Upper lobe of left lung (tissue), 4 donors: Measurements from ENCODE around the gene CCDC174.

Experiments used
- CTCF ChIP-seq, 6 experiments: fragments of 450-650 bp in 4 of 6; fragments of 200-600 bp in 2 of 6; sonication (generic) in 2 of 6; IDR thresholded peaks; one replicate each; pipeline ENCODE4 v1.5.1; 2016 to 2019; ENCODE audit warnings: antibody characterized with exemption in 6 of 6
- POLR2A ChIP-seq, 4 donors: fragments of 450-650 bp; IDR thresholded peaks; one replicate each; pipeline ENCODE4 v1.5.1; 2016 to 2017; ENCODE audit warnings: antibody characterized with exemption in 4 of 4, mild to moderate bottlenecking in 2 of 4
- POLR2AphosphoS5 ChIP-seq, 2 donors: sonication (generic); formaldehyde crosslinking; IDR thresholded peaks; one replicate each; pipeline ENCODE4 v1.5.1; 2017; ENCODE audit warnings: antibody characterized with exemption in 2 of 2

- TF ChIP-seq CTCF (IDR thresholded peaks at IDR 0.05) (no peak), POLR2A (IDR thresholded peaks at IDR 0.05) (no peak), POLR2AphosphoS5 (IDR thresholded peaks at IDR 0.05) (no peak)
Observed at GRCh38 chr3:14721126-14721864, 69.7 kb downstream of the CCDC174 start.
